COLO829 (cell line): ENCODE results near the gene SAMD8.
"Not testable (repeated sequence)": the region's sequence is repeated elsewhere in the genome, so short reads cannot be mapped to it uniquely, and the experiment has no call there.

Source experiments
- DNase-seq: peaks from one replicate; pipeline ENCODE4 v3.0.0; 2012; ENCODE audit warnings: low spot score

Gene SAMD8

DNA sequence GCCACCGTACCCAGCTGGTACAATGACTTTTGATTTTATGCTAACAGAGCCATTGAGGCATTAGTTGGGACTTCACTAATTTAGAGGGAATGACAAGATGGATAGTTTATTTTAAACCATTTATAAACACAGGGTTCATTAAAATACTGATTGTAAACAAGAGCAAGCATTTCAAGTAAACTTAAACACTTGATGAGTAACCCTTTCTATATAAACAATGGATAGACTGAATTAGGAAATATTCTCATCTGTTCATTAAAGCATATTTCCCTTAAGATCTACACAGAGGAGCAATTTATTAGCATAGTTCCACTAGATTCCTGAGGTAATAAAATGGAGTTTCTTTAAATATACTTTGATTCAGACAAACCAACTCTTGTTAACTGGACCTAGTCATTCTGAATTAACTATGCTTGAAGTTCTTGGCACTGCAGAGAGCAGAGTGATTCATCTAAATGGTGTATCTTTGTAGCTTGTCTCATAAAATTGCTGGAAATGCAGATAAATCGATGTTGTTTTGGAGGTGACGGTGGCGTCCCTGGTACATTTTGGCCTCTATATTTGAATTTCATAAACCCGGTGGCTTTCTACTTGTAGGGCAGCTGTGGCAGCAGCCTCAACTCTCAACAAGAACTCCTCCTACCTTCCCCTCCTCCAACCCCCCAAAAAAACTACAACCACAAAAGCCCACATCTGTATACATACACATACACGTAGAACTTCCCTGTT lies 83.7 kb downstream of the SAMD8 start:
- DNase-seq = peak; percentile 80

DNA sequence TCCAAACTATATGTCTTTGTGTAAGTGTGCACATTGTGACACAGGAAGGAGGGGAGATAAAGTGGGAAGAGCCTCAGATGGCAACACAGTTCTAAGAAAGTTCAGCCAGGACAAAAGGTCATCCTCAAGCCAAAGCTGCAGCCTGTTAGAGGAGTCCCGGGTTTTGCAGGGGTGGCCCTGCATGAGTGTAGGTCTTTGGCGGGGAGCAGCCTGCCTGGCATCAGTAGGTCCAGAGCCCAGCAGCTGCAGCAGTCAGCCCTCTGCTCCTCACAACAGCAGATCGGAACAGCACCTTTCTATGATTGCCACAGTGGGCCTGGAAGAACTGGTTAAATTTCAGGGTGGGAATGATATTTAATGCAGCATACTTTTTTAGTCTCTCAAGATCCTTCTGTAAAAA lies 85.6 kb downstream of the SAMD8 start:
- no peak for DNase-seq

DNA sequence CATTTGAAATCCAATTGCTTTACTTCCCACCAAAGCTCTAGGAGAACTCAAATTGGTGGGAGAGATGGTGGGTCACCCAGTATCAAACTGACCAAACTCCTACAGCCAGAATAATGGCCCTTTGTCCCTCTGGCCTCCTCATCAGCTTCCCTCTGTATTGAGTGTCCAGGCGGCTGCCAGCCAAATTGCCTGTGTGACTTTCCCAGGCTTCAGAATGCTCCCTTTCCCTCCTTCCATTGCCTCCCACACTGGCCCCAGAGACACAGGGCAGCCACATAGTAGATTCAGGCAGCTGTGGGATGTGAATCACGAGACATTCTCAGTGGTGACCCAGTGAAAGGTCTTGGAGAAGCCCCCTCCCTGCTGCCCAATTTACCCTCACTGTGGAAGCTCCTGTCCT lies 86.5 kb downstream of the SAMD8 start:
- DNase-seq = peak; percentile 55

DNA sequence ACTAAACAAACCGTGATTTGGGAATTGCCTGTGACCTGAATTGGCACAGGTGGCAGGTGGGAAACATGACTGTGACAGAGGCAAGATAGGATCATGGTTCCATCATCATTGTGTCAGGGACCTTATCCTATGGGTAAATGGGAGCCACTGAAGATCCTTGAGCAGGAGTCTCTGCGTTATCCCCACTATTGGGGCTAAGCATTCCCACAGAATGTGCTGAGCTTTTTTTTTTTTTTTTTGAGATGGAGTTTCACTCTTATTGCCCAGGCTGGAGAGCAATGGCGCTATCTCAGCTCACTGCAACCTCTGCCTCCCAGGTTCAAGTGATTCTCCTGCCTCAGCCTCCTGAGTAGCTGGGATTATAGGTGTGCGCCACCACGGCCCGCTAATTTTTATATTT lies 88.5 kb downstream of the SAMD8 start:
- DNase-seq = not testable (repeated sequence)

DNA sequence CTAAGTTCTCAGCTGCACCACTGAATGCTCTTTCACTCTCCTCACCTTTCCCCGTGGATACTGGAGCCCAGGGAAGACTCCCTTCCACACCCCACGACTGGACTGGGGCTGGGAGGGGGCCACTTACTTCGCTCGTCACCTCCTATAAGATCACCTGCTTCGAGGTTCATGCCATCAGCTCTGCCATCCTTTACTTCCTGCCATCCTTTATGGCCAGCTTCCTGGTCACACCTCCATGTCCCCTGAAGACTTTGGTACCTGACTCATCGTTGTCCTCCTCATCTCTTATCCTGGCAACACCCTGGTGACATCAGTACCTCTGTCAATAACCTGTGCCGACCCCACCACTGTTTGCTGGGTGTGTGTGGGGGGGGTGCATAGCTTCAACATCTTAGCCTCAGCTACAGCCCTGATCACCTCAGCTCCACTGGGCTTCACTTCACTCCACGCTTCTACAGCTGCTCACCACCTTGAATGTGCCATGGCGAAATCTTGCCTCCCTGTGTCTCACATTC lies 90.4 kb downstream of the SAMD8 start:
- no peak for DNase-seq

DNA sequence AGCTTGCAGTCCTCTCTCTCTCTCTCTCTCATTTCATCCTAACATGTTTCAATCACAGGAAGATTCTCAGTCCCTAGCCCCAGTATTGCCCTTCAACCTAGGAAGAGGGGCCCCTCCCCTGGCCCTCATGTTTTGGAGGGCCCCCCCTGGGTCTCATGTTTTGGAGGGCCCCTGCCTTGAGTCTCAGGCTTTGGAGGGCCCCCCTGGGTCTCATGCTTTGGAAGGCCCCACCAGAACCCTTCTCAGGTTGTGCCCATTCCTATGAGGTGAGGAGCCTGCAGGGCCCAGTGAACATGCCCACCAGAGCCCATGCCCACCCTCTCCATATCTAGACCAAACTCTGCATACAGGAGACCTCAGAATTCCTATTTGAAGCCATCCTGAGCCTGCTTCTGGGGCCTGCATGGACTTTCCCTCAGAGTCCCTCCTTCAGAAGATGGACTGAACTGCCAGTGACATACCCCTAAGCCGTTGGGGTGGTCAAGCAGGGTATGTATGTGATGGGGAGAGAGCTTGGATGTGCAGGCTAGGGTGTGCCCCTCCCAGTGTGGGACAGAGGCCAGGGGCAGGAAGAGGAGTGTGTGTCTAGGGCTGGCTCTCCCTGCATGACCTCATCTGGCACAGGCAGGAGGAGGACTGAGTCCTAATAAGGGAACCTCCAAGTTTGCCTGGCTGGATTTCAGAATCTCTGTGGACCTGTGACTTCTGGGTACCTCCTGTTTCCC lies 91.0 kb downstream of the SAMD8 start:
- no peak for DNase-seq

- not testable (repeated sequence) for DNase-seq
These were observed 91.7 kb downstream of the SAMD8 start for GRCh38 chr10:75203046-75203620.

- no peak for DNase-seq
These were observed 92.3 kb downstream of the SAMD8 start for GRCh38 chr10:75203724-75204123.

- DNase-seq = no peak
These were observed 94.5 kb downstream of the SAMD8 start for GRCh38 chr10:75205908-75206307.

- DNase-seq = not testable (repeated sequence)
These were observed 95.2 kb downstream of the SAMD8 start for GRCh38 chr10:75206638-75207037.

DNA sequence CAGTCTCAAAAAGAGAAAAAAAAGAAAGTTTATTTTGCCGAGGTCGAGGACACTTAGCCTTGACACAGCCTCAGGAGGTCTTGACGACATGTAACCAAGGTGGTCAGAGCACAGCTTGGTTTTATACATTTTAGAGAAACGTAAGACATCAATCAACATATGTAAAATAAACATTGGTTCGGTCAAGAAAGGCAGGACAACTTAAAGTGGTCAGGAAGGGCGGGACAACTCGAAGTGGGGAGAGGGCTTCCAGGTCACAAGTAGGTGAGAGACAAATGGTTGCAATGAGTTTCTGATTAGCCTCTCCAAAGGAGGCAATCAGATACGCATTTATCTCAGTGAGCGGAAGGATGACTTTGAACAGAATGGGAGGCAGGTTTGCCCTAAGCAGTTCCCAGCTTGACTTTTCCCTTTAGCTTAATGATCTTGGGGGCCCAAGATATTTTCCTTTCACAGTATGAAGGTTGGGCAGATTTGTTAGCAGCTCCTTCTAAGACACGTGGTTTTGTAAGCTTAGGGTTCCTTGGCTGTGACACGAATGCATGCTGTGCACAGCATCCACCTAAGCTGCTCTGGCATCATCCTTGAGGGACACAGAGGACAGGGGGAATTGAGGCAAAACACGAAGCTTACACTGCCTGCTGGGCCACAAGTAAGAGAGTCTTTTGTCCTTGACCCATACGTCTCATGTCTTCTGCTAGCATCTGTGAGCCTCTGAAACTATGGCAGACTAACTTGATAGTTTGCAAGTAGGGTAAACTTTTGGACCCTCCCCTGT lies 95.8 kb downstream of the SAMD8 start:
- no peak for DNase-seq

- DNase-seq = no peak
These were observed 96.3 kb downstream of the SAMD8 start for GRCh38 chr10:75207857-75208144.

DNA sequence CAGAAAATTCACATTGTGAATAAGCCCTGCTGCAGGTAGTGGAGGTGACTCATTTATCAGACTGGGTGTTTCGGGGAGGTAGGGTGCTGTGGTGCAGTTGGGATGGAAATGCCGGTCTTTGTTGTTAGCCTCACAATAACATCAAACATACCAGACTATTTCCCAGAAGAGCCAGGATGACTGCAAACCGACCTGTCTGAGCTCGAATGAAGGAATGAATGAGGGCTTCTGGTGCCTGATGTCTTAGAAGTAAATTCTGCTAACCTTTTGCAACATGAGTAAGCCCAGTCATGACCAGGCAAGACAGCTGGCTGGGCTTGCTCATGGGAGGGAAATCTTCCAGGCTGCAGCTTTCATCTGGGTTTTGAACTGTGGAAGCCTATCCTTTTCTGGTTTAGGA lies 96.7 kb downstream of the SAMD8 start:
- DNase-seq = no peak

GRCh38 chr10:75209086-75209920 lies 97.8 kb downstream of the SAMD8 start:
- no peak for DNase-seq

DNA sequence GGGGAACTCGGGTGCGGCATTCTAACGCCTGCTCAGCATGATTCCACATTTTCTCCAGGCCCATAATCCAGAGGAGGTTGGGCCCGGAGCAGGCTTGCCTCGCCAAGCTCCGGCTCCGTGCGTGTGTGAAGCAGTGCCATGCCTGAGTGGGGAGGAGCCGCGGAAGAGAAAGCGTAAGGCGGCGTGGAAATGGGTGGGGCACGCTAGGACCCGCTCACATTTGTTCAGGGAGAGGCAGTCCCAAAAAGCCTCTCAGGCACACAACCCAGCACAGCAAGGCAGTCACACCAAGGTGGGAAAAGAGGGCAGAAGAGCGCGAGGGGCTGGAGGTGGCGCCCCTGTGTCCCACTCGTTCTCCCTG lies 98.4 kb downstream of the SAMD8 start:
- DNase-seq = peak; percentile 43

- peak; percentile 61 for DNase-seq
These were observed 99.0 kb downstream of the SAMD8 start, which contains the start of gene VDAC2 for GRCh38 chr10:75210282-75211006. TSS of gene VDAC2 (plus strand) at chr10:75210796. CDS start at chr10:75211159, 363 bp downstream.

GRCh38 chr10:75211007-75211691 lies 99.7 kb downstream of the SAMD8 start:
- DNase-seq = no peak

GRCh38 chr10:75212343-75212742 lies 100.9 kb downstream of the SAMD8 start:
- DNase-seq = no peak

GRCh38 chr10:75220274-75220673 lies 108.8 kb downstream of the SAMD8 start:
- DNase-seq = no peak

DNA sequence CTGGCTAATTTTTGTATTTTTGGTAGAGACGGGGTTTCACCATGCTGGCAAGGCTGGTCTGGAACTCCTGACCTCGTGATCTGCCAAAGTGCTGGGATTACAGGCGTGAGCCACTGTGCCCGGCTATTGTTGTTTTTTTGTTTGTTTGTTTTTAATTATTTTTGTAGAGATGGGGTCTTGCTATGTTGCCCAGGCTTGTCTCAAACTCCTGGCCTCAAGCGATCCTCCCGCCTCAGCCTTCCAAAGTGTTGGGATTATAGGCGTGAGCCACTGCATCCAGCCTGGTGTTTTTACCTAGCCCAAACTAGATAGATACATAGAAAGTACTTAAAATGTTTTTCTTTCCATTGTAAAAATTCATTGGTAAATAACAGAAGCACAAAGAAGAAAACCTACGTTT lies 110.0 kb downstream of the SAMD8 start:
- not testable (repeated sequence) for DNase-seq
